Uterus (tissue), 2 donors: Measurements from ENCODE around the gene PPM1F.
"Not testable (repeated sequence)": the region's sequence is repeated elsewhere in the genome, so short reads cannot be mapped to it uniquely, and the experiment has no call there.

Source experiments
- POLR2A ChIP-seq, 2 donors: fragments of 450-650 bp; IDR thresholded peaks; one replicate each; pipeline ENCODE4 v1.6.1; 2016; ENCODE audit warnings: antibody characterized with exemption in 2 of 2, mild to moderate bottlenecking in 1 of 2, moderate library complexity in 1 of 2
- TF ChIP-seq, protein P1 (sequence below), 4 experiments: fragments of 200-600 bp in 2 of 4; fragments of 450-650 bp in 2 of 4; sonication (generic) in 2 of 4; IDR thresholded peaks; one replicate each; pipeline ENCODE4 v1.5.1; 2016 to 2019; ENCODE audit warnings: antibody characterized with exemption in 4 of 4, mild to moderate bottlenecking in 2 of 4, moderate library complexity in 1 of 4

DNA sequence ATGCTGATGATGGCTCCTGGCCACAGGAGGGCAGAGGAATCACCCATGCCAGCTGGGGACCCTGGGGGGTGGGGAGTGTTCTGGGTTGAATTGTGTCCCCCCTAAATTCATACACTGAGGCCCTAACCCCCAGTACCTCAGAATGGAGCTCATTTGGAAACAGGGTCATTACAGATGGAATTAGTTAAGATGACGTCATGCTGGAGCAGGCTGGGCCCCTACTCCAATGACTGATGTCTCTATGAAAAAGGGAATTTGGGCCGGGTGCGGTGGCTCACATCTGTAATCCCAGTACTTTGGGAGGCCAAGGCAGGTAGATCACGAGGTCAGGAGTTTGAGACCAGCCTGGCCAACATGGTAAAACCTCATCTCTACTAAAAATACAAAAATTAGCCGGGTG is 12.7 kb downstream of the PPM1F start:
- not testable (repeated sequence) for TF ChIP-seq POLR2A (IDR thresholded peaks at IDR 0.05)
- TF ChIP-seq, protein P1, sequence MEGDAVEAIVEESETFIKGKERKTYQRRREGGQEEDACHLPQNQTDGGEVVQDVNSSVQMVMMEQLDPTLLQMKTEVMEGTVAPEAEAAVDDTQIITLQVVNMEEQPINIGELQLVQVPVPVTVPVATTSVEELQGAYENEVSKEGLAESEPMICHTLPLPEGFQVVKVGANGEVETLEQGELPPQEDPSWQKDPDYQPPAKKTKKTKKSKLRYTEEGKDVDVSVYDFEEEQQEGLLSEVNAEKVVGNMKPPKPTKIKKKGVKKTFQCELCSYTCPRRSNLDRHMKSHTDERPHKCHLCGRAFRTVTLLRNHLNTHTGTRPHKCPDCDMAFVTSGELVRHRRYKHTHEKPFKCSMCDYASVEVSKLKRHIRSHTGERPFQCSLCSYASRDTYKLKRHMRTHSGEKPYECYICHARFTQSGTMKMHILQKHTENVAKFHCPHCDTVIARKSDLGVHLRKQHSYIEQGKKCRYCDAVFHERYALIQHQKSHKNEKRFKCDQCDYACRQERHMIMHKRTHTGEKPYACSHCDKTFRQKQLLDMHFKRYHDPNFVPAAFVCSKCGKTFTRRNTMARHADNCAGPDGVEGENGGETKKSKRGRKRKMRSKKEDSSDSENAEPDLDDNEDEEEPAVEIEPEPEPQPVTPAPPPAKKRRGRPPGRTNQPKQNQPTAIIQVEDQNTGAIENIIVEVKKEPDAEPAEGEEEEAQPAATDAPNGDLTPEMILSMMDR (IDR thresholded peaks at IDR 0.05), result not testable (repeated sequence)
